OCI-LY7 (cell line): ENCODE results near the gene POLD3.

Source experiments
- CTCF ChIP-seq: fragments of 200-600 bp; sonication (generic); conservative IDR thresholded peaks from 2 replicates; pipeline ENCODE4 v1.5.1; 2014; ENCODE audit warnings: mild to moderate bottlenecking, antibody characterized with exemption, low read length, moderate library complexity, mixed read lengths
- EZH2phosphoT487 ChIP-seq: fragments of 200-600 bp; sonication (generic); IDR thresholded peaks from 2 replicates; pipeline ENCODE4 v1.6.1; 2018; ENCODE audit warnings: low read depth, borderline replicate concordance, mild to moderate bottlenecking, mixed run types, antibody characterized with exemption, low read length, moderate library complexity, mixed read lengths

- TF ChIP-seq CTCF, result no peak
- no peak for TF ChIP-seq EZH2phosphoT487
Measured at GRCh38 chr11:74677131-74677530, 84.7 kb downstream of the POLD3 start.
